Jurkat, Clone E6-1 (cell line): Measurements from ENCODE around the gene BTBD10.

Source experiments
- DNase-seq: peaks from one replicate; pipeline ENCODE4 v3.0.0-alpha.2; 2011; ENCODE audit warnings: low read depth, low spot score
- H3K4me3 ChIP-seq: 2 replicates; pipeline ENCODE4 v1.5.1; 2011; ENCODE audit warnings: mild to moderate bottlenecking, low read length, control low read depth, moderate library complexity

BTBD10 gene

GRCh38 chr11:13344818-13345217 lies 118.2 kb downstream of the BTBD10 start:
- no peak for DNase-seq
- H3K4me3 ChIP-seq = no peak overlapping the region

GRCh38 chr11:13343931-13344717 lies 118.9 kb downstream of the BTBD10 start:
- peak; percentile 69 for DNase-seq
- H3K4me3 ChIP-seq = no peak overlapping the region

- no peak for DNase-seq
- H3K4me3 ChIP-seq = no peak overlapping the region
These were observed 120.0 kb downstream of the BTBD10 start for GRCh38 chr11:13343067-13343466.

- H3K4me3 ChIP-seq = no peak overlapping the region
- no peak for DNase-seq
These were observed 122.0 kb downstream of the BTBD10 start for GRCh38 chr11:13341026-13341425.

- DNase-seq = peak; percentile 37
- no peak overlapping the region for H3K4me3 ChIP-seq
These were observed 123.5 kb downstream of the BTBD10 start for GRCh38 chr11:13339195-13340153.

GRCh38 chr11:13338427-13339069 lies 124.5 kb downstream of the BTBD10 start:
- DNase-seq = peak; percentile 35
- H3K4me3 ChIP-seq = no peak overlapping the region

GRCh38 chr11:13338019-13338426 lies 125.0 kb downstream of the BTBD10 start:
- DNase-seq = no peak
- no peak overlapping the region for H3K4me3 ChIP-seq
